ENCODE results near the gene MAPK8IP2.
"Not testable (repeated sequence)": the region's sequence is repeated elsewhere in the genome, so short reads cannot be mapped to it uniquely, and the experiment has no call there.

Gene MAPK8IP2

DNA sequence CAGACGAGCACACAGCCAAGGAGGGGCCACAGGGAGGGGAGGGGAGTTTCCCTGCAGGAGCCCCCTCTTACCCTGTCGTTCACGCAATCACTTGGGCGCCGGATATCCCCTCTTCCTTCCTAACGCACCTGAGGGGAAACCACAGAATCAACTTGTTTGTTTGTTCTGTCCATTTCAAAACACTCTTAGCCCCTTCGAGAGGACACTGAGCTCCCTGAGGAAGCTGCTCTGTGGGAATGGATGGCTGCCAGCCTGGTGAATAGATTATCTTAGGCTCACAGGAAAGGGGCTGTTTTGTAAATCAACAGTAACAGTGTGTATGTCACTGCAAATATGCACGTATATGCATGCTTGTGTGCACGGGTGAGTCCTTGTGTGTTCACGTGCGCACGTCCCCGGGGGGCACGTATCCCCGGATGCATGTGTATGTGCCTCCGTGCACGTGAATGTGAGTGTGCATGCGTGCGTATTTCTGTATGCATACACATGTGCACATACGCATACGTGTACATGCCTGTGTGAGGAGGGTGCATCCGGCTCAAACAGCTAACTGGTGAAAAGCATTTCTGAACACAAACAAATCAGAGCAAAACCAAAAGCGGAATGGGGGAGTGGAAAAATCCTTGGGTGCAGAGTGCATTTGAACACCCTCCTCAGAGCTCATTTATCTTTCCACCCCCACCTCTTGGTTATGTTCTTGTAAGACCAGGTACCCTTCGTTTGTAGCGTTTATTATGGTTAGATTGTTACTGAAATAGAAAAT is 20.2 kb downstream of the MAPK8IP2 start:
- FAIRE-seq = no peak

DNA sequence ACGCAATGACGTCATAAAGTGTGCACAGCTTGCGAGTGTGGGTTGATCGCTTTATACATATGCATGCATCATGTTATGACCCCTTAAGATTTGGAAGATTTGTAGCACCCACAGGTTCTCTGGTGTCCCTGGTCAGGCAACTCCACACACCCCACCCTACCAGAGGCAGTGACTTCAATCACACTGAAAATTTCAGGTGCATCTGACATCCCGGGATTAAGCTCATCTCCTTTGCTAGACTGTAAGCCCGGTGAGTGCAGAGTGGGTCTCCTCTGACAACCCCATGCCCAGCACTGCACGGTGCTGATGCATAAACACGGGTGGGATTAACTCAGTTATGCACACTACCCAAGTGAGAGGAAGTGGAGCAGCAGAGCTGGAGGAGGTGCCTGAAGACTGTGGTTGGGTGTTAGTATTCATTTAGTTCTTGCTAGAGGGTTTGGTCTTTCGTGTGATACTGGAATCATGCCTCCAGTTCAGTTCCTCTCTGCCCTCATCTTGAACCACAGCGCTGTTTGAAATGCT is 20.8 kb downstream of the MAPK8IP2 start:
- FAIRE-seq = no peak

DNA sequence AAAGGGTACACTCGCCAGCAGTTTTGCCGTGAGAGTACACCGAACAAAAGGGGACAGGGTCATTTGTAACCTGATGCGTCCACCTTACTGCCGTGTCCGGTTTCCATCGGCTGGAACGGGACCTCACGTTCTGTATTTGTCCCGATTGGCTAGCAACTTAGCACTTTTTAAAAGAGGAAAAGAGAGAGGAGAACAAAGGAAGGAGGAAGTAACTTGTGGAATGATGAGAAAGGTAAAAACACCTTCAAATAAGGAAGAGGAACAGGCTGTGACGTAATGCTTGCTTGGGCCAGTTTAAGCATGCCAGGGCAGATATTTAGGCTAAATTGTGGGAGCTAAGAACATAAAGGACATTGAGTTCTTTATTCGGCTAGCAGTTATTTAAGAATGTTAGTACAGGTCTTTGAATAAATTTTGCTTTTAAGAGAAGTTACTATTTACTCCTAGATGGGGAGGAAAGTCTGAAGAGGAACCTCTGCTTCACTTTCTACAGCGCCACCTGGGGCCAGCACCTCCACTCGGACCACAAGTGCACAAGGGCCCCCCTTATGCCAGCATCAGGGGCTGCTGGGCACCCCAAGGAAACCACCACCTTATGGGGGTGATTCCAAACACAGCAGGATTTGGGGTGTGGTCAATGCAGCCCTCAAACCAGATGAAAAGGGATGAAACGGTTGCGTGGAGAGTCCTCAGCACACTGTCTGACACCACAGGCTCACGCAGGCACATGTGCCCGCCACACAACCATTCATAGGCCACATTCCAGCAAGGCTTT is 21.5 kb downstream of the MAPK8IP2 start:
- peak; percentile 49 for FAIRE-seq

DNA sequence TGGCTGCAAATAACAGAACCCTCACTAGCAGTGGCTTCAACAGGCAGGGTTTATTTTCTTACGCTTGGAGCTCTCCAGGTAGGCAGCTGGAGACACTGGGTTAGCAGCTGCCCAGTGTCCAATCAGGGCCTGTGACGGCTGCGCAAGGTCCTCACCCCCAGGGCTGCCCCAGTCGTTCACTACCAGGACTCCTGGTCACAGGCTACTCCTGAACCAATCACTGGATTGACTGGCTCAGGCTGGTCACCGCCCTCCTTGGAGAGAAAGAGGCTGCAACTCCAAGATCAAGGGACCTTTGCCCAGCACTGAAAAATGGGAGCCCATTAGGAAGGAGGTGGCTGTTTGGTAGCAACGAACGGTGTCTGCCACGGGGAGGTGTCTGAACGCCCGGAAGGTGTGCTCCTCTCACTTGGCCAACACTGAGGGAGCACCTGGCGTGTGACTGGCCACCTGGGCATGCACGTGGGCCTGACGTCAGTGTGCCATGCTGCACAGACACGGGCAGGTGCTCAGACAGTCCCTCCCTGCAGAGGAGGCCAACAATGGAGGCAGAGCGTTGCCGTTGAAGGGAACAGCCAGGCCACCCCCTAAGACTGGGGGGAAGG is 22.2 kb downstream of the MAPK8IP2 start:
- FAIRE-seq = peak; percentile 47

DNA sequence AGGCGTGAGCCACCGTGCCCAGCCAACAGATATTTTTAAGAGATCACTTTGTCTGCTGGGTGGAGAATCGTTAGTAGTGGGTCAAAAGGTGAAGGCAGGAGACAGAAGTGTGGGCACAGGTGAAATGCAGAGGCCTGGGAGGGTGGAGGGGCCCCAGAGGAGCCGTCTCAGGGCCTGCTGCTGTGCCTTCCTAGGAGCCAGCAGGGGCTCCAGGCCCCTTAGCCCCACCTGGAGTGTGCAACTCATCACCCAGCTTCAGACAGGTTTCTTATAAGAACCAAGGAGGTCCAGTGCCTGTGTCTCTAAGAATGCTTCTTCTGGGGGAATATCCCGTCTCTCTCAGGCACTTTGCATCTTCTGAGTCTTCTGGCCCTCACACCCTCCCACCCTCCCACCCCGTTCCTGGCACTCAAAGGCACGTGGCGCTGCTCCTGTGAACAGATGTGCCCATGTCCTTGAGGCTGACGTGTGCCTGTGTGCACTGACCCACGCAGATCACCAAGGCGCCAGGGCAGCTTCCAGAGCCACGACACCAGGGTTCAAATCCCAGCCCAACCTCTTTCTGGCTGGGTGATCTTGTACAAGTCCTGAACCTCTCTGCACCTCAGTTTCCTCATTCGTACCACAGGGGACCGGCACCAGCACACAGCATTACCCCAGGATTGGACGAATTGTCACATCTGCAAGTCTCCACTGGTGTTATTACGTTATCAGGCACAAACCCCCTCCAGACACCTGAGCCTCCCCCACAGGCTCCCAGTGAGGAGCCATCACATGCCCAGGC is 23.9 kb downstream of the MAPK8IP2 start:
- no peak for FAIRE-seq

DNA sequence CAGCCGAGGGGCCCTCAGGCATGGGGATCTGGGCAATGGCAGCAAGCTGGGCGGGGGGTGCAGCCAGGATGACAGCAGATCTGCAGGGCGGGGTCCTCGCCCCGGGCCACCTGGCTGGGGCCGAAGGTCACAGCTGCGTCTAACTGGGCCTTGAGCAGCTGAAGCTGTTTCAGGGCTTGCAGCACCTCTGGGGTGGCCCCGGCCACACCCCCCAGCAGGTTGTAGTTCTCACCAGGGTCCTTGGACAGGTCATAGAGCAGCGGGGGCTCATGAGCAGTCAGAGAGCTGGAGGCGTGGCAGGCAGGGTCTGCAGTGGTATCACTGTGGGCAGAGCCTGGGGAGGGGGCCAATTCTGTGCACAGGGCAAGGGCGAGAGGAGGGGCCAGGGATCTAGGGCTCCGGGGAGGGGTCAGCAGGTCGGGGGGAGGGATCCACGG is 24.6 kb downstream of the MAPK8IP2 start:
- FAIRE-seq = no peak

DNA sequence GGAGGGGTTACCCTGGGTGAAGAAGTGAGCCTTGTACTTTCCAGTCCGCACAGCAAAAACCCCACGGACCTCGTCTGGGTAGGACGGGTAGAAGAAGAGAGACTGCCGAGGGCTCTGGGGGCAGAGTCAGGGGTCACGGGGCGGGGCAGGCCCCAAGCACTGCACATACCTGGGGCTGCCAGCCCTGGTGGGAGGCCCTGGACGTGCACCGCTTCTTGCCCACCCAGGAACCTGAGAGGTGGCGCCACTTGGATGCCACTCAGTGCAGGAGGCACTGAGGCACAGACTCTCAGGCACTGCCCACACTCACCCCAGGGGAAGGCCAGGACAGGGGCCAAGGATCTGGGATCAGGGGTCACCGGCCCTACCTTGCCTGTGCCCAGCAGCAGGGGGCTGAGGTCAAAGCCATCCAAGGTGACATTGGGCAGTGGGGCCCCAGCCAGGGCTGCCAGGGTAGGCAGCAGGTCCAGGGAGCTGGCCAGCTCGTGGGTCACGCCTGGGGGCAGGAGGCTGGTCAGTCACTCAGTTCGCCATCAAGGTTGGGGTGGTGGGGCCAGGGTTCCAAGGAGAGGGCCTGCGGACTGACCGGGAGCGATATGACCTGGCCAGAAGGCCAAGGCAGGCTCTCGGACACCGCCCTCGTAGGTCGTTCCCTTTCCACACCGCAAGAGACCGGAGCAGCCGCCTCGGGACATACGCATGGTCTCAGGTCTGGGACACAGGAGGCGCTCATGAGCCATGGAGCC is 25.1 kb downstream of the MAPK8IP2 start:
- no peak for FAIRE-seq

DNA sequence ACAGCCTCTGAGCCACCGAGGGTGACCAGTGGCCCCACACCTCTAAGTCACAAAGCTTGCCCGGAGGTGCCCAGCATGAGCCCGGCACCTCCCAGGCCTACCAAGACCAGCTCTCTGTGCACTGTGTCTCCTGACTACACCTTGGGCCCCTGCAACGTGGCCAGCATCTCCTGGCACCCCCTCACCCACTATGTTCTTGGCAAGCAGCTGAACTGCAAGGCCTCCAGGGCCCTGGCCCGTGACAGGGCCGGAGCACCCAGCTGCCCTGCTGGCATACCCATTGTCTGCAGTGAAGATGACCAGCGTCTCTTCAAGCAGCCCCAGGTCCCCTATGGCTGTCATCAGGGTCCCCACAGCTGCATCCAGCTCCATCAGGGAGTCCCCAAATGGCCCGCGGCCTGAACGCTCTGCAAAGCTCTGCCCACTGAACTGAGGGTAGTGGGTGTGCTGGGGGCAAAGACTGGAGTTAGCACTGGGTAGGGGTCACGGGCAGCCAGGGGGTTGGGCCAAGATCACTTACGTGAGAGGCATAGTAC is 25.8 kb downstream of the MAPK8IP2 start:
- FAIRE-seq = no peak

DNA sequence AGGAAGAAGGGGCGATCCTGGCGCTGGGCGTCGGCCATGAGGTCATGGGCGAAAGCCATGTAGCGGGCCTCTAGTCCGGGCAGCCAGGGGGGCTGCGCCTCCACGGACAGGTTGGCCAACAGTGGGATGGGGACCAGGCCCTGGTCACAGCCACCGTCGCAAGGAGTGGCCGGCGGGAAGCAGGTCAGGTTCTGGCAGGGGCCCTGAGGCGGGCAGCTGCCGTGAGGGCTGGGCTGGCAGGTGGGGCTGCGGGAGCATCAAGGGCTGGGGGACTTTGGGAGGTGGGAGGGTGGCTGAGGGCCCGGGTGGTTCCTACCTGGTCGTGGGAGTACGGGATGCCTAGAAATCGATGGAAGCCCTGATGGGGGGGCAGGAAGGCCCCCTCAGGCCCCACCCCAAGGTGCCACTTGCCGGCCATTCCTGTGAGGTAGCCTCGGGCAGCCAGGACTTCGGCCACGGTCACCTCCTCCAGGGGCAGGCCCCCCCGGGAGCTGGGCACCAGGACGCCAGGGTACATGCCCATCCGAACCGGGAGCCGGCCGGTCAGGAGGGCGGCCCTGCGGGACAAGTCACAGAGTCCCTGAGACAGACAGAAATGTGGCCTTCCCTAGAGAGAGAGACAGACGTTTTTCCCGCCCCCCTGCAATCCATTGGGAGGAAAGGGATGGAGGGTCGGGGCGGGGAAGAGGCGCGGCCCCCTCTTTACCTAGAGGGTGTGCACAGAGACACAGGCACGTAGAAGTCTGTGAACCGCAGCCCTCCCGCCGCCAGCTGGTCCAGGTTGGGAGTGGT is 26.5 kb downstream of the MAPK8IP2 start:
- FAIRE-seq = no peak

DNA sequence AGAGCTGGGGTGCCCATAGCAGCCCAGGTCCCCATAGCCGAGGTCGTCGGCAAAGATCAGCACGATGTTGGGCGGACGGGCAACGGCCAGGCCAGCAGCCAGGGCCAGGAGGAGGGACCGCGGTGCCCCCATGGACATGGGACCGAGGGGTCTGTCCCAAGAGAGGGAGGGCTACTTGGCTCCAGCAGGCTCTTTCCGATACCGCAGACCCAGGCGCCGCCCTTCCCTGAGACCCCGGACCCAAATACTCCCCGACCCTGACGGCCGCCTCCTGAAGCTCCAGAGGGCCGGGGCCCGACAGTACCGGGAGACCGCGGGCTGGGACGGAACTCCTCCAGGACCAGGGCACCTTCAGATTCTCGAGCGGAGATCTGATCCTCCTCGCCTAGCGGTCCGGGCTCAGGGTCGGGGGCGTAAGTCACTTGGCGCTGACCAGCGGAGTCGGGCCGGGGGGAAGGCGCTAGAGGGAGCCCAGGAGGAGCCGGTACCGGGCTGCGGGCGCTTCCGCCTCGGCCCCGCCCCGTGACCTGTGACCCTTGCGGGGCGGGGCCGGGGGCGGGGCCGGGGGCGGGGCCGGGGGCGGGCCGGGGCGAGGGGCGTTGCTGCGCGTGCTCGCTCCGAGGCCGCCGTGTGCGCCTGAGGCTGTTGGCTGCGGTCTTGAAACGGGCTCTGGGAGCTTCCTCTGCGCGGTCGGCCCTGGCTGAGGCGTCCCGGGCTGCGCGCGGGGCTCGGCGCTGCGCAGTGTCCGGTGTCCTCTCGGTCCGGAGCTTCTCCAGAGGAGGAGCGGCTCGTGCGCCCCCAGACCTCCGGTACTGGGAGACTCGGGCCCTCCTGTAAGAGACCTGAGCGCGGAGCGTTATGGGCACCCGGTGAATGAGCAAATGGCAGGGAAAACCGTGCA is 27.3 kb downstream of the MAPK8IP2 start, which contains the start of gene ARSA:
TSS of gene ARSA (minus strand) at position 511 of the 901 bp plus-strand sequence. CDS start at position 138, 373 bp downstream.
- no peak for FAIRE-seq

DNA sequence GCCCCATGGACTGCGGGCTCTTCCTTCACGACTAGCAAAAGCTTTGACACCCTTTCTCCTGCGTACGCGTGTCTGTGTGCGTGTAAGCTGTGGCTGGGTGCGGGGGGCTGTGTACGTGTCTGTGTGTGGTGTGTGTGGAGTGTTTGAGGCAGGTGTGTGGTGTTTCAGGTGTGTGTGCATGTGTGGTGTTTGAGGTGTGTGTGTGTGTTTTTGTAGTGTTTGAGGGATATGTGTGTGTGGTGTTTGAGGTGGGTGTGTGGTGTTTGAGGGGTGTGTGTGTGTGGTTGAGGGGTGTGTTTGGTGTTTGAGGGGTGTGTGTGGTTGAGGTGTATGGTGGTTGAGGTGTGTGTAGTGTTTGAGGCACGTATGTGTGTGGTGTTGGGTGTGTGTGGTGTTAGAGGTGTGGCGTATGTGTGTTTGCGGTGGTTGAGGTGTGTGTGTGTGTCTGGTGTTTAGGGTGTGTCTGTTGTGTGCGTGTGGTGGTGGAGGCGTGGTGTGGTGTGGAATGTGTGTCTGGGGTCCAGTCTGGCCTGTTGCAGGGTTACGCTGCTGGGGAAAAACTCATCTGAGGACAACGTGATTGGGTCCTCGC is 28.0 kb downstream of the MAPK8IP2 start:
- FAIRE-seq = no peak

DNA sequence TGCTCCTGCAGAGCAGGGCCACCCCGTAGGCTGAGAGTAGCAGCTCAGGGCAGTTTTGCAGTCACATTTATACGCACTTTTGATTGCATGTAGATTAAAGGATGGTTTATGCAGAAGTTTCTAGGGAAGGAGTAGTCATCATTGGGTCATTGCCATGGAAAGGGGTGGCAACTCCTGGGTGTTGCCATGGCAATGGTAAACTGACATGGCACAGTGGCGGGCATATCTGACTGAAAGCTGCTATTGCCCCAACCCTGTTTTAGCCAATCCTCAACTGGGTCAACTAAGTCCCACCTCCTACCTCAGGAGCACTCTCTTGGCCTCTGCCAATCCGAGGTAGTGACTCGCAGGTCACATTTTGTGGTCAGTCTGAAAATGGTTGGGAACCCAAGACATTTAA is 29.8 kb downstream of the MAPK8IP2 start:
- no peak for FAIRE-seq

DNA sequence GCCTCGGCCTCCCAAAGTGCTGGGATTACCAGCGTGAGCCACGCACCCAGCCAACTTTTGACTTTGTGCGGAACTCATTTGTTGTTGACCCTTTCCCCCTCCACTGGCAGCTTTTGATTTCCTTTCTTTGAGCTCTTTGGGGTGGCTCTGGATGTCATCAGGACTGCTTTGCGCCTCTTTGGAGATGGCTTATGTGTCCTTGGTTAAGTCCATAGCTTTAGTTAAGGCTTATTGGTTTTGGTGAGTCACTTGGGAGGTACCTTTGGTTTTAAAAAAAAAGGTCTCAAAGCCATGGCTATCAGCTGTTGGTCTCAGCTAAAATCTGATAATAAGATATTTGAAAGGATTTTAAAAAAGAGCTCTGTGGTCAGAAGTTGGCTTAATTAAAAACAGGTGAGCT is 32.5 kb downstream of the MAPK8IP2 start:
- no peak for FAIRE-seq

DNA sequence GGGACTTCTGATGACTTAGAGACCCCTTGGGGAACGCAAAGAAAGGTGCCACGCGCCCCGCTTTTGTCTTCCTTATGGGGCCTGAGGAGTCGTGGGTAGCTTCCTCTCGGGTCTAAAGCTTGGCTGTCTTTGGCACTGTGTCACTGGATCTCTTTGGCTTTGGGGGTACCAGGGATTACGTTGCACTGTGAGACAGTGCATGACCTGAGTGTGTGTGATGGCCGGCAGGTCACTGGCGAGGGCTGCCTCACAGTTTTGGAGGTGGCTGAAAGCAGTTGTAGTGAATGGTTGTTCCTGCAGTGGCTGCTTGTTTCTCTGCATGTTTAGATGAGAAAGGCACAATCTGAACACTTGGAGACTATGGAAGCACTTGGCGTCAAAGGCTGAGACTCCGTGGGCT is 33.2 kb downstream of the MAPK8IP2 start:
- no peak for FAIRE-seq

DNA sequence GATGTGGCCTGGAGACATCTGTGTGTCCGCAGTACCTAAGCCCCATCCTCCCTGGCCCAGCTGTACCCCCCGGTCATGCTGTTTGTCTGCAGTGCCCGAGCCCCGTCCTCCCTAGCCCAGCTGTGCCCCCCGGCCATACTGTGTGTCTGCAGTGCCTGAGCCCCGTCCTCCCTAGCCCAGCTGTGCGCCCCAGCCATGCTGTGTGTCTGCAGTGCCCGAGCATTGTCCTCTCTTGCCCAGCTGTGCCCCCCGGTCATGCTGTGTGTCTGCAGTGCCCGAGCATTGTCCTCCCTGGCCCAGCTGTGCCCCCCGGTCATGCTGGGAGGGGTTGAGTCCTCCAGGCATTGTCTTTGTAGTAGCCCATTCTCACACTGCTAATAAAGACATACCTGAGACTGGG is 35.0 kb downstream of the MAPK8IP2 start:
- no peak for FAIRE-seq

DNA sequence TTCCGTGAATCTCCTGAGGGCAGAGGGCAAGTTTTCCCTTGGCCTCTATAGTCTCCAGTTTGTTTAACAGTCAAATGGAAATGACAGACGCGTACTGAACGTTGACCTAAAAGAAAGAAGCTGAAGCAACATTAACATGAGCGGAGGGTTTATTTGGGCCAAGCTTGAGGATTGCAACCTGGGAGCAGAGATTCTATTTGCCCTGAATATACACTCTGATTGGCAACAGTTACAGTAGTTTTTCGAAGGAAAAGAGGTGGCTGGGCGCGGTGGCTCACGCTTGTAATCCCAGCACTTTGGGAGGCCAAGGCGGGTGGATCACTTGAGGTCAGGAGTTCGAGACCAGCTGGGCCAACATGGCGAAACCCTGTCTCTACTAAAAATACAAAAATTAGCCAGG is 39.7 kb downstream of the MAPK8IP2 start:
- FAIRE-seq = not testable (repeated sequence)

DNA sequence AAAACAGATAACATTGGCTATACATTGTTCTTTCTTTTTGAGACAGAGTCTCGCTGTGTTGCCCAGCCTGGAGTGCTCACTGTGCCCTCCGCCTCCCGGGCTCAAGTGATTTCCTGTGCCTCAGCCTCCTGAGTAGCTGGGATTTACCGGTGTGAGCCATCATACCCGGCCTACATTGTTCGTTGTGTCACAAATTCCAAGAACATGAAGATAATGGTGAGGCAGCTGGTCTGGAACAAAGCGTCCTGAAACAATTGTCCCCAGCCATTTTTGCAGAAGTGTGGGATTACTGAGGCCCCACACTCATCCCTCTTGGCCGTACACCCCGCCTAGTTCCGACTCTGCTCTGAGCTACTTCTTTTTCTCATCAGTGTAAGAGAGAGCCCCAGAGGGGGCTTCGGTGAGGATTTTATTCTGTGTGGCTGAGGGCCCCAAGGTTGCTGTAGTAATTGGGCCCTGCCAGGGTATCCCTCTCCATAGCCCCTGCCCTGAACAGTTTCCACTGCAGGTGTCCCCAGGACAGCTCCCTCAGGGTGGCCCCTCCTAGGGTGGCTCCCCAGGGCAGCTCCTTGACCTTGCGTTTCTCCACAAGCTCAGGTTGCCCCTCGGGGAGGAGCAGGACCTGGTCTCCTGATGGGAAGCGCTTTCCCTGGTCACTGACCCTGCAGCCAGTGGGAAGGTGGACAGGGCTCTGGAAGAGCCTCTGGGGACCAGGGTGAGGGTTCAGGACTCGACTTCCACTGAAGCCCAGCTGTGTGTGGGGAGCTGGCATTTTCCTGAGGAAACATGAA is 40.5 kb downstream of the MAPK8IP2 start:
- FAIRE-seq = no peak
